ENCODE results near the gene FOXC2. TPM values are rescaled to one million over a fixed set of nuclear protein-coding genes. Genes with fewer than 3 reads are reported as not detected.
"Not testable (repeated sequence)": the region's sequence is repeated elsewhere in the genome, so short reads cannot be mapped to it uniquely, and the experiment has no call there.

Gene FOXC2
- total RNA-seq, 6 experiments from 2014 or later = 0.20 TPM; not detected in 5

GRCh38 chr16:86587487-86587886, 20.9 kb downstream of the FOXC2 start:
- 85% methylated on average over 3 of the region's 3 CpGs for WGBS (ENCODE audit: insufficient coverage, low coverage, low lambda C conversion rate, missing lambda C conversion rate)
- Histone ChIP-seq H3K36me3 (no peaks in the 10 kb centered on the region), H3K9me3 (no peaks in the 10 kb centered on the region), H3K4me1 (no peaks in the 10 kb centered on the region), H3K27me3 (no peaks in the 10 kb centered on the region), H3K4me3 (no peak overlapping the region), H3K27ac (no peak overlapping the region)
- intact Hi-C loops (cut with DNase I) = no loop called here
- TF ChIP-seq POLR2A (IDR thresholded peaks at IDR 0.05) (no peak), CTCF (IDR thresholded peaks at IDR 0.05) (no peak)
- no peak for ATAC-seq
- no peak for DNase-seq

- H3K27me3 ChIP-seq; H3K9me3 ChIP-seq; H3K27ac ChIP-seq; ATAC-seq; intact Hi-C loops (cut with DNase I); H3K4me1 ChIP-seq; H3K4me3 ChIP-seq; H3K36me3 ChIP-seq; DNase-seq: not testable (repeated sequence)
- 58% methylated on average over 3 of the region's 3 CpGs for WGBS (ENCODE audit: insufficient coverage, low coverage, low lambda C conversion rate, missing lambda C conversion rate)
Observed at GRCh38 chr16:86587955-86588354, 21.3 kb downstream of the FOXC2 start.

GRCh38 chr16:86590501-86591144, 24.0 kb downstream of the FOXC2 start:
- Histone ChIP-seq H3K27ac (no peak overlapping the region), H3K9me3 (no peaks in the 10 kb centered on the region), H3K27me3 (no peaks in the 10 kb centered on the region), H3K36me3 (no peaks in the 10 kb centered on the region), H3K4me1 (no peaks in the 10 kb centered on the region), H3K4me3 (no peak overlapping the region)
- ATAC-seq (no peak), DNase-seq (no peak)
- TF ChIP-seq CTCF (IDR thresholded peaks at IDR 0.05) = no peak
- TF ChIP-seq POLR2A (IDR thresholded peaks at IDR 0.05) = no peak
- WGBS (ENCODE audit: insufficient coverage, low coverage, low lambda C conversion rate, missing lambda C conversion rate) = 52% methylated on average over 3 of the region's 4 CpGs
- intact Hi-C loops (cut with DNase I) = no loop called here

- DNase-seq = no peak
- intact Hi-C loops (cut with DNase I) = no loop called here
- Histone ChIP-seq H3K4me3 (no peak overlapping the region), H3K4me1 (no peaks in the 10 kb centered on the region), H3K27me3 (no peaks in the 10 kb centered on the region), H3K36me3 (no peaks in the 10 kb centered on the region), H3K9me3 (no peaks in the 10 kb centered on the region), H3K27ac (no peak overlapping the region)
- 60% methylated on average over 4 of the region's 4 CpGs for WGBS (ENCODE audit: insufficient coverage, low coverage, low lambda C conversion rate, missing lambda C conversion rate)
- no peak for TF ChIP-seq POLR2A (IDR thresholded peaks at IDR 0.05)
- no peak for TF ChIP-seq CTCF (IDR thresholded peaks at IDR 0.05)
- ATAC-seq = no peak
Observed at GRCh38 chr16:86591270-86591669, 24.6 kb downstream of the FOXC2 start.

DNA sequence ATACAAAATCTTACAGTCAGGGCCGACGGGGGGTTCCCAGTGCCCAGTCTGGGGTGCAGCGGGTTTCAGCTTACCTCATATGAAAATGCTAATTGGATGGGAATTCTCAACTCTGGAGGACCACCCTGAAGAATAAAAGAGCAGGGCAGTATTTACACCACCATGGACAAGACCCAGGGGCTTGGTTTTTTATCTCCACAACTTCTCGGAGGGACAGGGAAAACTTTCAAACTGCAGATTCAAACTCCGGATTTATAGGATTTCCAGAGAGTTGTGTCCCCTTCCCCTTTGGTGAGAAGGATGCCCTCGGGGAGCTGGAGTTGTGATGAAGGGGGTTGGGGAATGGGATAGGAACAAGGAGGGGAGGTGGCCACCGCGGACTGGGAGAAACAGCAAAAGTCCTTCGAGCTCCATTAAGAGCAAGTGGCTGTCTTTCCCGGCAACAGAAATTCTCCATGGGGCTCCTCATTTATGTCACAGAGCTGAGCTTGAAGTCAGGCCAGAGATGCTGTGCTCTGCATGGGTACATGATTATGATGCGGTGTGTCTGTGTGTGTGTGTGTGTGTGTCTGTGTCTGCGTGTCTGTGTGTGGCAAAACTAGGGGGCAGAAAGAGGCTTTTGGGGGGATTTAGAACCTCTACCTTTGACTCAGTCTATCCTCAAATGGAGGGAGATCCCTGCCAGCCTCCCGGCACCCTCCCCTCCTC, 27.4 kb downstream of the FOXC2 start:
- TF ChIP-seq POLR2A (IDR thresholded peaks at IDR 0.05) (no peak), CTCF (IDR thresholded peaks at IDR 0.05) (no peak)
- Histone ChIP-seq H3K27me3 (no peaks in the 10 kb centered on the region), H3K36me3 (no peaks in the 10 kb centered on the region), H3K9me3 (no peaks in the 10 kb centered on the region), H3K4me3 (no peak overlapping the region), H3K4me1 (no peaks in the 10 kb centered on the region), H3K27ac (no peak overlapping the region)
- WGBS (ENCODE audit: insufficient coverage, low coverage, low lambda C conversion rate, missing lambda C conversion rate) = 24% methylated on average over 9 of the region's 13 CpGs
- DNase-seq (no peak), ATAC-seq (no peak)
- intact Hi-C loops (cut with DNase I) = no loop called here
